HG02943 (cell line): ENCODE measurements around the gene MAMSTR.
"Not testable (repeated sequence)": the region's sequence is repeated elsewhere in the genome, so short reads cannot be mapped to it uniquely, and the experiment has no call there.

Source experiments
- ATAC-seq: cut with Tn5 transposase; IDR thresholded peaks from one replicate; pipeline ENCODE4 v1.9.1; 2021; ENCODE audit warnings: mild to moderate bottlenecking, low read depth, moderate library complexity; ENCODE audit not compliant: unreplicated experiment

MAMSTR gene, protein sequence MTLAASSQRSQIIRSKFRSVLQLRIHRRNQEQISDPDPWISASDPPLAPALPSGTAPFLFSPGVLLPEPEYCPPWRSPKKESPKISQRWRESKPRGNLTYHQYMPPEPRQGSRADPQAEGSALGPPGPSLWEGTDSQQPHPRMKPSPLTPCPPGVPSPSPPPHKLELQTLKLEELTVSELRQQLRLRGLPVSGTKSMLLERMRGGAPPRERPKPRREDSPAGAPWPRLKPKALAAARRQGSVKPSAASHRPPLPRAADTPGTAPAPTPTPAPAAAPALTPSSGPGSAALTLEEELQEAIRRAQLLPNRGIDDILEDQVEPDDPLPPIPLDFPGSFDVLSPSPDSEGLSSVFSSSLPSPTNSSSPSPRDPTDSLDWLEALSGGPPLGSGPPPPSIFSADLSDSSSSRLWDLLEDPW

DNA sequence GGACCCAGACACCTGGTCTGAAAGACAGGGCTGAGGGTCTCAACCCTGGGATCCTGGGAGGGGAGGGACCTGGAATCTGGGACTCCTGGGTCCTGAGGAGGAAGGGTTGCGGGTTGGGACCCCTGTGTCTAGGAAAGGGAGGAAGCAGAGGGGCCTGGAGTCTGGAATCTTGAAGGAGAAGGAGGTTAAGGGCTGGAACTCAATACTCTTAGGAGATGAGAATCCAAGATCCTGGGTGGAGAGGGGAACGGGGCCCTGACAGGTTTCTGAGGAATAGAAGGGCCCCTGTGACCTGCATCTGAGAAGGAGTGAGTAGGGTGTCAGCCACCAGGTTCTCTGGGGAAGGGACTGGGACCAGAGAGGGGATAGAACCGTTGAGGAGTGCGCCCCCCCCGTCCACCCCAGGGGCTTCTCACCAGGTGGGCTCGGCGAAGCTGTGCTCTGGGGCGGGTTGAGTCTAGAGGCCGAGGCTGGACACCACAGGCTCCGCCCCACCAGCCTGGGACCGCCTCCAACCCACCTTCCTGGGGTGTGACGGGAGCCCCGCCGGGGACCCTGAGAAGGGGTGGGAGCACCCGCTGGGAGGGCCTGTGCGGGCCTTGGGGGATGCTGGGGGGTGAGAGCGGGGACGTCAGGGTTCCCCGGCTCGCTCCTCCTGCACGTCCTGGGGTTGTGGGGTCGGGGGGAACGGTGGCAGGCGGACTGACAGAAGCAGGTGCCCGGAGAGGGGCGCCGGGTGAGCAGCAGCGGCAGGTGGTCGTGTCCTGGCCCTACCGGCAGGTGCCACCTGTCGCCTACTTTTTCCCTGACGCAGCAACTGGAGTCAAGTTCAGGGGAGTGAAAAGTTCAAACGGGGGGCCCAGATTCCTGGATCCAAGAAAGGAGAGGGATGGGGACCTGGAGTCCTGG lies at the start of gene MAMSTR:
Gene MAMSTR (minus strand): TSS at position 463 of the 909 bp plus-strand sequence. CDS start 694 bp downstream, outside the sequence.
- ATAC-seq = no peak

DNA sequence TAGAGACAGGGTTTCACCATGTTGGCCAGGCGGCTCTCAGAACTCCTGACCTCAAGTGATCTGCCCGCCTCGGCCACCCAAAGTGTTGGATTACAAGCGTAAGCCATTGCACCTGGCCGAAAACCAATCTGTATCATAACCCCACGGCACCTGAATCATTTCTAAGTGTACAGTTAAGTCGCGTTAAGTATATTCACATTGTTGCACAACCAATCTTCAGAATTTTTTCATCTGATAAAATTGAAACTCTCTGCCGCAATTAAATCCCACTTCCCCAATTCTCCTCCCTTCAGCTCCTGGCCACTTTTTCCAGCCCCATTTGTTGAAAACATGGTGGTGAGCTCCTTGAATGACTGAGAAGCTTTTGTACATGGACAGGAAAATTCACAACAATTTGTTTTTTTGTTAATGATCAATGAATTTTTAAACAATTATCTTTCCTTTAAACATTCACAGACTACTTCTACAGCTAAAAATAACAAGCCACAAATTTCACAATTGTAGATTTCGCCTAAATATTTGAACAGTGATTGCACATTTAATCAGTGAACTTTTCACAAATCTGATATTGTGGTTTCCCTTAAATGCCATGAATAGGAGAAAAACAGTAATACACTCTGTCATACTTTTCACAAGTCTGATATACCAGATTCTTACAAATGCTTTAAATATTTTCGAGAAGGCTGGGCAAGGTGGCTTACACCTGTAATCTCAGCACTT lies 49.6 kb upstream of the MAMSTR start:
- no peak for ATAC-seq

DNA sequence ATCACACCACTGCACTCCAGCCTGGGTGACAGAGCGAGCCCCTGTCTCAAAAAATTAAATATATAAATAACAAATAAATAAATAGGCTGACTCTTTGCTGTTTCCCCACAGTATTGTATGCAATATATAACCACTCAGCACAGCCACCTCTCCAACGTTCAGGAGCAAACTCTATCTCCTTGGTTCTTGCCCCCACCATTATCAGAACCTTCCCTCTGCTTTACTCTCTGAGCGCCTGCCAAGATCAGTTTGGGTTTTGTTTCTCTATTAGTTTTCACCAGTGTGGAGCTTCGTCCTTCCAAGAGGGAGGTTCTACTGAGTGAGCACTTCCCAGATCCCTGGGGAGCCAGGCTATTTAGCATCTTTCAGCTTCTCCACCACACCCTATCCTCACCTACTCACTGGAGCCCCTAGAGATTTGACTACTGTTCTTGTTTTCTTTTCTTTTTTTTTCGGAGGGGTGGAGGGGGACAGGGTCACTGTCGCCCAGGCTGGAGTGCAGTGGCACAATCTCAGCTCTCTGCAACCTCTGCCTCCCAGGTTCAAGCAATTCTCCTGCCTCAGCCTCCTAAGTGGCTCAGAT lies 48.7 kb upstream of the MAMSTR start:
- ATAC-seq = not testable (repeated sequence)

DNA sequence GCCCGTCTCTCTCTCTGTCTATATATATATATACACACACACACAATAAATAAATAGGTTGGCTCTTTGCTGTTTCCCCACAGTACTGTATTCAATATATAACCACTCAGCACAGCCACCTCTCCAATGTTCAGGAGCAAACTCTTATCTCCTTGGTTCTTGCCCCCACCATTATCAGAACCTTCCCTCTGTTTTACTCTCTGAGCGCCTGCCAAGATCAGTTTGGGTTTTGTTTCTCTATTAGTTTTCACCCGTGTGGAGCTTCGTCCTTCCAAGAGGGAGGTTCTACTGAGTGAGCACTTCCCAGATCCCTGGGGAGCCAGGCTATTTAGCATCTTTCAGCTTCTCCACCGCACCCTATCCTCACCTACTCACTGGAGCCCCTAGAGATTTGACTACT lies 46.3 kb upstream of the MAMSTR start:
- not testable (repeated sequence) for ATAC-seq

DNA sequence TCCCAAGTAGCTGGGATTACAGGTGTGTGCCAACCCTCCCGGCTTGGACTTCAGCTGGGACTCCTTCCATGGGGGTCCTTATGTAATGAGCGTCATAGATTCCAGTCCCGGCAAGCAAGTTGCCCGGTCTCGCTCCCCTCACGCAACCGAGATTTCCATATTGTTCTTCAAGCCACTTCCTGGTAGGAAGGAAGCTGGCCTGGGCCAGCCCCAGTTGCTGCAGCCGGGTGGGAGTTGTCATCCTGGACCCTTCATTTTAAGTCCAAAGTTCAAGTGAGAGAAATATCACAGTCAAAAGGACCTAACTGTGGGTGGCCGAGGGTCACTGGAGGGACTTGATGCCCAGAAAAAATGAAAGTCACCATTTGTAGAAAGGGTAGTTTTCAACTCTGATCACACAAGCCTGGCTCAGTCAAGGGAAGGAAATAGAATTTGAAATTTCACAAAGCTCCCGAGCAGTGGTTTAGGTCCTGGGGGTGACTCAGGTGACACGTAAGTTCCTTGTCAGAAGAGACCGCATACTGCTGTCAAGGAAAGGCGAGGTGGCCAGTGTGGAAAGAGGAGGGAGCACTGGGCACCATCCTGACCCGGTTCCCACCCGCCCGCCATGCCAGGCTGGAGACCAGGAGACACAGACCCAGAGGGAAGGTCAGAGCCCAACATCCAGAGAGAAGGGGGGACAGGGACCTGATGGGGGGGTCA lies 41.1 kb upstream of the MAMSTR start:
- no peak for ATAC-seq

DNA sequence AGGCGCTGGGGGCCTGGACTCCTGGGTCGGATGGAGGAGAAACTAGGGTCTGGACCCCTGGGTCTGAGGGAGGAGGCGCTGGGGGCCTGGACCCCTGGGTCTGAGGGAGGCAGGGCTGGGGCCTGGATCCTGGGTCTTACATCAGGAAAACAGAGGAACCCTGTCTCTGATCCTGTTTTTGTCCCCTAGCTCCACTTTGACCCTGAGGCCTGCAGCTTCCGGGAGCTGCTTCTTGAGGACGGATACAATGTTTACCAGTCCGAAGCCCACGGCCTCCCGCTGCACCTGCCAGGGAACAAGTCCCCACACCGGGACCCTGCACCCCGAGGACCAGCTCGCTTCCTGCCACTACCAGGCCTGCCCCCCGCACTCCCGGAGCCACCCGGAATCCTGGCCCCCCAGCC lies 38.2 kb upstream of the MAMSTR start:
- ATAC-seq = no peak

DNA sequence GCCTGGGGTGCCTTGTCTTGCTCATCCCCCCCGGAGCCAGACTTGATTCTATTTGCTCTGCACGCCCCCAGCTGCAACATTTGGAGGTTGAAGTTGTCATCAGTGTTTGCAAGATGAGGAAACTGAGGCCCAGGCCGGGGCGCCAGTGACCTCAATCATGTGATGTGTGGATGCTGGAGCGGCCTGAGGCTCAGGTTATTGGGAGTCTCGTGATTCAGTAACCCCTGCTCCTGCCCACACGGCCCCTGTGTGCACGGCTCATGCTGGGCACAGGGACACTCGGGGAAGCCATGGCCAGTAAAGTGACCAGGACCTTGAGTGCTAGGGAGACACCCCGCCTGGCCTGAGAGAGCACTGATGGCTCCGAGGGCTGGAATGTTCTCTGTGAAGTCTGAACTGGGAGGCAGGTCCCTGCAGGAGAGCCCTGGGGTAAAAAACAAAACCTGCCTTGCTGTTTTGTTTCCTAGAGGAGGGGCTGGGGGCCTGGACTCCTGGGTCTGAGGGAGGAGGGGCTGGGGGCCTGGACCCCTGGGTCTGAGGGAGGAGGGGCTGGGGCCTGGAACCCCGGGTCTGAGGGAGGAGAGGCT lies 37.7 kb upstream of the MAMSTR start:
- ATAC-seq = no peak

DNA sequence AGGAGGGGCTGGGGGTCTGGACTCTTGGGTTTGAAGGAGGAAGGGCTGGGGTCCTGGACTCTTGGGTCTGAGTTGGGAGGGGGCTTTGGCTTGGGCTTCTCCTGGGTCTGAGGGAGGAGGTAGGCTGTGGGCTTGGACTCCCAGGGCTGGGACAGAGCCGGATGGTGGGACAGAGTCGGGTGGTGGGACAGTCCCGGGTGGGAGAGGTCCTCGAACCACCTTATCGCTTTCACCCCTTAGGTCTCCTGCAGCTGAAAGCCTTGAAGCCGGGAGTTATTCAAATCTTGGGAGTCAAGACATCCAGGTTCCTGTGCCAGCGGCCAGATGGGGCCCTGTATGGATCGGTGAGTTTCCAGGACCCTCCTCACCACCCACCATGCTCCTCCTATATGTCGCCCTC lies 37.2 kb upstream of the MAMSTR start:
- no peak for ATAC-seq

DNA sequence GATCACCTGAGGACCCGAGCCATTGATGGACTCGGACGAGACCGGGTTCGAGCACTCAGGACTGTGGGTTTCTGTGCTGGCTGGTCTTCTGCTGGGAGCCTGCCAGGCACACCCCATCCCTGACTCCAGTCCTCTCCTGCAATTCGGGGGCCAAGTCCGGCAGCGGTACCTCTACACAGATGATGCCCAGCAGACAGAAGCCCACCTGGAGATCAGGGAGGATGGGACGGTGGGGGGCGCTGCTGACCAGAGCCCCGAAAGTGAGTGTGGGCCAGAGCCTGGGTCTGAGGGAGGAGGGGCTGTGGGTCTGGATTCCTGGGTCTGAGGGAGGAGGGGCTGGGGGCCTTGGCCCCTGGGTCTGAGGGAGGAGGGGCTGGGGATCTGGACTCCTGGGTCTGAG lies 36.7 kb upstream of the MAMSTR start:
- no peak for ATAC-seq

DNA sequence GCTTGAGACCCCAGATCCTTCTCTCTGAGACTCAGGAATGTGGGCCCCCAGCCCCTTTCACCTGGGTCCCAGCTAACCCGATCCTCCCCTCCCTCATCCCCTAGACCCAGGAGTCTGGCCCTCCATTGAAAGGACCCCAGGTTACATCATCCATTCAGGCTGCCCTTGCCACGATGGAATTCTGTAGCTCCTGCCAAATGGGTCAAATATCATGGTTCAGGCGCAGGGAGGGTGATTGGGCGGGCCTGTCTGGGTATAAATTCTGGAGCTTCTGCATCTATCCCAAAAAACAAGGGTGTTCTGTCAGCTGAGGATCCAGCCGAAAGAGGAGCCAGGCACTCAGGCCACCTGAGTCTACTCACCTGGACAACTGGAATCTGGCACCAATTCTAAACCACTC lies 36.3 kb upstream of the MAMSTR start:
- no peak for ATAC-seq

DNA sequence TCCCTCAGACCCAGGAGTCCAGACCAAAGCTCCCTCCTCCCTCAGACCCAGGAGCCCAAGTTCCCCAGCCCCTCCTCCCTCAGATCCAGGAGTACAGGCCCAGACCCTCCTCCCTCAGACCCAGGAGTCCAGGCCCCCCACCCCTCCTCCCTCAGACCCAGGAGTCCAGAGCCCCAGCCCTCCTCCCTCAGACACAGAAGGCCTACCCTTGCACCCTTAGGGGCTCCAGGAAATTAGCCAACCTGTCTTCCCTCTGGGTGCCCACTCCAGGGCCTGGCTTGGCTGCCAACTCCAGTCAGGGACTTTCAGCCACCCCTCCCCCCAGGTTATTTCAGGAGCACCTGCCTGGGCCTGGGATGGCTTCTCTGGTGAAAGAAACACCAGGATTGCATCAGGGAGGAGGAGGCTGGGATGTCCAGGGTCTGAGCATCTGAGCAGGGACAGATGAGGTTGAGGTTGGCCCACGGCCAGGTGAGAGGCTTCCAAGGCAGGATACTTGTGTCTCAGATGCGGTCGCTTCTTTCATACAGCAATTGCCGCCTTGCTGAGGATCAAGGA lies 35.6 kb upstream of the MAMSTR start, which contains the start of gene FGF21:
Gene FGF21 (plus strand): TSS at position 441 of the 558 bp plus-strand sequence. CDS start 713 bp downstream, outside the sequence.
- ATAC-seq = no peak

DNA sequence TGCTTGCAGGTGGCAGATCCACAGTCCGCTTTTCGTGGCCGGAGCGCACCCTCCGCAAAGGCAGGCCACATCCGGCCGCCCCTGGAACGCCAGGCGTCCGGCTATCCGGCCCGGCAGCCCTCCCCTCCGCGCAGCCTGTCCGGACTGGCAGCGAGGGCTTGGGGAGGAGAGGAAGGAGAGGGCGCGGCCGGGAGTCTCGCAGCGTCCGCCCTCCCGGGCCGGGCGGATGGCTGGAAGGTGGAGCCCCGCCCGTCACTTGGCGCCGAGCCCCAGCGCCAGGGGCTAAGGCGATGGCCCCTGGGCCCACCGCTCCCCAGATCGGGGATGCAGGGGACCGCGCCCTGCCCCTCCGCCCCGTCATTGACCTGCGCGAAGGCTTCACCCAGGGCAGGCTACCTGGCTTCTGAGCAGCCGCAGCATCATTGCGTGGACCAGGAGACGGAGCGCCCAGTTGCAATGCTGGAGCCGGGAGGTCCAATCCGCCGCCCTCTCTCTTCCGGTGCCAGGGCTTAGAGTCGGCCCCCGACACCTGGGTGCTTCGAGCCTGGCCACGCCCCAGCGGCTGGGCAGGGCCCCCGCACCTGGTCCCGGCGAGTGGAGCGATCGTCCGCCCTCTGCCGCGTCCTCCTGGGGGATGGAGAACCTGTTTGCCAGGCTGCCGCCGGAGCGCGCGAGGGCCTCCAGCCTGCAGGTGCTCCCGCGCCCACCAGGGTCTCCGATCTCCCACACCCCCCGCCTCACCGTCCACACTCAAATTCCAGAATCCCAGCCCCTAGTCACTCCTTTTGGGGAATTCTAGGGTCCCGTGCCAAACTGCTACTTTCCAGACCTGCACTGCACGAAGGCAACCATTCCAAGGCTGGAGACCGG lies 33.2 kb upstream of the MAMSTR start, which contains the start of gene FUT1:
Gene FUT1 (minus strand): TSS at position 146 of the 870 bp plus-strand sequence. CDS start 1,360 bp downstream, outside the sequence.
- ATAC-seq = no peak

DNA sequence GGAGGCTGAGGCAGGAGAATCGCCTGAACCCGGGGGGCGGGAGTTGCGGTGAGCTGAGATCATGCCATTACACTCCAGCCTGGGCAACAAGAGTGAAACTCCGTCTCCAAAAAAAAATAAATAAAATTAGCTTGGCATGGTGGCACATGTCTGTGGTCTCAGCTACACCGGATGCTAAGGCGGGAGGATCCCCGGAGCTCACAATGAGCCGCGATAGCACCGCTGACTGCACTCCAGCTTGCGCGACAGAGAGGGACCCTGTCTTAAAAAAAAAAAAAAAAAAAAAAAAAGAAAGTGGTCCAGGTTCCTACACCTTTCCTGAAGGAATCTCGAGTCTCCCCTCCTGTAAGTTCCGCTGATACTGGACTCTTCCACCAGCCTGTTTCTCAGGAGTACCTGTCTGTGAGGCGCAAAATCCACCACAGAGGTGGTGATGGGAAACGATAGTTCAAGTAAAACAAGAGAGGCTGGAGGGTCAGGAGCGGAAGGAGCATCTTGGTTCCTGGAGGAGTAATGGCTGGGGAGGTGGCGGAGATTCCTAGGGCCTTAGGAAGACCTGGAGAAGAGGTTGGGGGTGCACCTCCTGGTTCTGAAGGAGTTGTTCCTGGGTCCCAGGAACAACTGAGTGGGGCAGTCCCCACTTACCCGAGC lies 32.4 kb upstream of the MAMSTR start:
- no peak for ATAC-seq

DNA sequence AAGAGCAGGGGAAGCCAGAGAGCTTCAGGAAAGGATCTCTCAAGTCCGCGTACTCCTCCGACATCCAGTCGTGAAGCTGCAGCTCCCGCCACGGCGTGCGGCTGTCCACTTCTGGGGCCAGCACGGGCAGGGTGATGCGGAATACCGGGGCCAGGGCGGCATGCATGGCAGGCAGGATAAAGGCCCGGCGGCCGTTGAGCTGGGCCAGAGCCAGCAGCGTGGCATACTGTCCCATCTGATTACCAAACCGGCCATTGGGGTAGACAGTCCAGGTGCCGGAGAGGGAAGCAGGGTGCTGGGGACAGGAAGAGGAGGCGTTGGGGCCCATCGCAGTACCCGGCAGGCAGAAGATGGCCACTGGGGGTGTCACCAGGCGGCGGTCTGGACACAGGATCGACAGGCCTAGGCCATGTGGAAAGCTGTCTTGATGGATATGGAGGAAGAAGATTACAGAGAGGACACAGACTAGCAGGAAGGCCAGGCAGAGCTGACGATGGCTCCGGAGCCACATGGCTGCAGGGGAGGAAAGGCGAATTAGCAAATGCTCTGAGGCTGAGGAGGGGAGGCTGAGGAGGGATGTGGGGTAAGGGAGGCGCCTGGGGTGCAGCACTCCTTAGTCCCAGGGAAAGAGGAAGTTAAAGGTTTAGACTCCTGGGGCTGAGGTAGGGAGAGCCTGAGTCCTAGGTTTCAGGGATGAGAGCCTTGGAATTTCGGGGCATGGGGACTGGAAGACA lies 31.4 kb upstream of the MAMSTR start:
- ATAC-seq = no peak

DNA sequence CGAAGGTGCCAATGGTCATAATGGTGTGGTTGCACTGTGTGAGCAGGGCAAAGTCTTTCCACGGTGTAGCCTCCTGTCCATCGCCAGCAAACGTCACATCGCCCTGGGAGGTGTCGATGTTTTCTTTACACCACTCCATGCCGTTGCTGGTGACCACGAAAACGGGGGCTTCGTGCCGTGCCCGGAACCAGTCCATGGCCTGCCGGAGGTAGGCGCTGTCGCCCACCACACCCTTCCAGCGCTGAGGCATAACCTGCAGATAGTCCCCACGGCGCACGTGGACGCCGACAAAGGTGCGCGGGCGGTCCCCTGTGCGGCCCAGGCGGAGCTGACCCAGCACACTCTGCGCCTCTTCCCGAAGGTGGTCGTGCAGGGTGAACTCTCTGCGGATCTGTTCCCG lies 30.8 kb upstream of the MAMSTR start:
- ATAC-seq = no peak

DNA sequence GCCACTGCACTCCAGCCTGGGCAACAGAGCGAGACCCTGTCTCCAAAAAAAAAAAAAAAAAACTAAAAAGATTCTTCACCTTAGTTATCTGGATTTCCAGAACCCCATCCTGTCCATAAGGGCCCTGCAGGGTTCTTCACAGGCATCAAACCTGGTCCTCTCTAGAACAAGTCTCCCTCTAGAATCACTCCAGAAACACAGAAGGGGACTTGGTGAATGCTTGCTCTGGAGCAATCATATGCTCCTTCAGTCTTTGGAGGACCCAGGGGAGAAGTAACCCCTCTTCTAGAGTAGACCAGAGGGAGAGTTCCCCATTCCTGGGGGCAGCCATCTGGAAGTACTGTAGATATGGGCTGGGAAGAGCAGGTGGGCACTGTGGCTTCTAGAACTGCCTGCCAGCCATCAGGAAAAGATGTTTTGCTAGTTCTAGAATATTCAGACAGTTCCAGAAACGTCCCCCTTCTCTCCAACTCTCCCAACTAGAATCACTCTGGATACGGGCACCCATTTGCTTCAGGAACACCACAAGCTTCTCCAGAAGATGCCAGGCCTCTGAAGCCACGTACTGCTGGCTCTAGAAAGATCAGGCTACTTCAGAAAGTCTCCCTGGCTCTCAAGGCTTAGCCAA lies 30.2 kb upstream of the MAMSTR start:
- ATAC-seq = no peak
